Transverse colon (tissue), 4 donors: ENCODE measurements around the gene FAM83D. TPM values are rescaled to one million over a fixed set of nuclear protein-coding genes. Genes with fewer than 3 reads are reported as not detected.

Experiments used
- DNase-seq: peaks from one replicate; pipeline ENCODE4 v3.0.0-alpha.2; 2019
- H3K27ac ChIP-seq, 4 donors: fragments of 200-600 bp; sonication (generic); 2 replicates each; pipeline ENCODE4 v1.5.1; 2016 to 2018; ENCODE audit warnings: inconsistent platforms in 4 of 4
- H3K27me3 ChIP-seq: fragments of 200-600 bp; sonication (generic); 2 replicates; pipeline ENCODE4 v1.5.1; 2017; ENCODE audit warnings: inconsistent platforms
- H3K36me3 ChIP-seq, 4 donors: fragments of 200-600 bp; sonication (generic); 2 replicates each; pipeline ENCODE4 v1.5.1; 2017 to 2019; ENCODE audit warnings: inconsistent platforms in 4 of 4
- H3K4me1 ChIP-seq, 4 donors: fragments of 200-600 bp; sonication (generic); 2 replicates each; pipeline ENCODE4 v1.5.1; 2017 to 2020; ENCODE audit warnings: inconsistent platforms in 4 of 4
- H3K4me3 ChIP-seq, 4 donors: fragments of 200-600 bp; sonication (generic); 1 replicate in 1 of 4; 2 replicates in 3 of 4; pipeline versions ENCODE4 v1.5.1 to v1.6.1; 2017 to 2019; ENCODE audit warnings: inconsistent platforms in 4 of 4
- H3K9me3 ChIP-seq, 2 donors: fragments of 200-600 bp; sonication (generic); 2 replicates each; pipeline ENCODE4 v1.5.1; 2017 to 2019; ENCODE audit warnings: inconsistent platforms in 2 of 2
- CTCF ChIP-seq, 5 experiments: fragments of 200-600 bp in 3 of 5; fragments of 450-650 bp in 2 of 5; sonication (generic) in 3 of 5; IDR thresholded peaks; 1 replicate in 2 of 5; 2 replicates in 3 of 5; pipeline ENCODE4 v1.5.1; 2016 to 2017; ENCODE audit warnings: antibody characterized with exemption in 5 of 5, inconsistent platforms in 3 of 5, mild to moderate bottlenecking in 2 of 5, moderate library complexity in 1 of 5
- EP300 ChIP-seq: sonication (generic); formaldehyde crosslinking; IDR thresholded peaks from one replicate; pipeline ENCODE4 v1.6.1; 2017; ENCODE audit warnings: antibody characterized with exemption, low read depth
- POLR2A ChIP-seq: fragments of 450-650 bp; IDR thresholded peaks from one replicate; pipeline ENCODE4 v1.6.1; 2016; ENCODE audit warnings: antibody characterized with exemption, mild to moderate bottlenecking, moderate library complexity
- POLR2AphosphoS5 ChIP-seq, 3 donors: sonication (generic); formaldehyde crosslinking; IDR thresholded peaks; one replicate each; pipeline ENCODE4 v1.6.1; 2016; ENCODE audit warnings: antibody characterized with exemption in 3 of 3
- WGBS, 2 donors: methylation state at CpG; one replicate each; pipeline ENCODE4 v1.1.5; 2018; ENCODE audit warnings: low coverage in 1 of 2; 5-methylcytosine and 5-hydroxymethylcytosine counted together
- in situ Hi-C, 4 donors: fragments of 200-750 bp; cut with MboI; loops; one replicate each; pipeline versions ENCODE4 v1.15.0 to v1.15.1; 2017; ENCODE audit warnings: low sequenced_read_pairs in 3 of 4, low pct_ligation_motif_present in 1 of 4, low pct_unique_long_range_greater_than_20kb in 1 of 4
- intact Hi-C: fragments of 100-400 bp; cut with DNase I; formaldehyde crosslinking; loops from one replicate; pipeline ENCODE4 v1.15.1; 2023; ENCODE audit warnings: low total_unique reads
- total RNA-seq, 4 donors: library from RNA; depleted of rRNA; stranded (reverse); fragments of >200 nt; gene quantifications; one replicate each; pipeline ENCODE4 v1.1.0, GENCODE V29; 2016

FAM83D gene
- total RNA-seq, 4 donors from 2014 or later: 7.2 to 42.3 (median 19.6) TPM

GRCh38 chr20:38979434-38979833, 53.2 kb downstream of the FAM83D start:
- no peak for DNase-seq
- 89 to 90% methylated on average over 2 of the region's 2 CpGs for WGBS, 2 donors
- Histone ChIP-seq H3K4me1 (peaks cover 0 to 44% (median 12%) of the 10 kb centered on the region in 4 donors), H3K9me3 (no peaks in the 10 kb centered on the region), H3K4me3 (no peak overlapping the region), H3K27ac (peak overlapping the region in 3 of 4 donors; percentile 0 to 18 (median 3)), H3K27me3 (no peaks in the 10 kb centered on the region), H3K36me3 (peaks cover 0 to 5% (median 0%) of the 10 kb centered on the region in 4 donors)
- in situ Hi-C loops (no loop called here), intact Hi-C loops (no loop called here)
- TF ChIP-seq EP300 (no peak), POLR2A (no peak), POLR2AphosphoS5 (IDR thresholded peaks at IDR 0.05) (no peak), CTCF (IDR thresholded peaks at IDR 0.05) (no peak)

- peaks cover 3 to 45% (median 13%) of the 10 kb centered on the region in 4 donors for H3K4me1 ChIP-seq
- peaks cover 0 to 5% (median 0%) of the 10 kb centered on the region in 4 donors for H3K36me3 ChIP-seq
- DNase-seq: no peak
- TF ChIP-seq EP300 (no peak), POLR2A (no peak), POLR2AphosphoS5 (IDR thresholded peaks at IDR 0.05) (no peak), CTCF (IDR thresholded peaks at IDR 0.05) (no peak)
- no peaks in the 10 kb centered on the region for H3K27me3 ChIP-seq
- intact Hi-C loops (no loop called here), in situ Hi-C loops (no loop called here)
- H3K9me3 ChIP-seq: no peaks in the 10 kb centered on the region
- 60 to 87% methylated on average over 1 to 3 of the region's 3 CpGs for whole genome bisulfite sequencing, 2 donors
- H3K27ac ChIP-seq: peak overlapping the region in 3 of 4 donors; percentile 0 to 14 (median 3)
- no peak overlapping the region for H3K4me3 ChIP-seq
Observed at GRCh38 chr20:38979842-38980241, 53.6 kb downstream of the FAM83D start.

GRCh38 chr20:38982291-38982690, 56.1 kb downstream of the FAM83D start:
- Histone ChIP-seq H3K4me1 (peaks cover 16 to 63% (median 34%) of the 10 kb centered on the region in 4 donors), H3K9me3 (no peaks in the 10 kb centered on the region), H3K36me3 (peaks cover 0 to 5% (median 0%) of the 10 kb centered on the region in 4 donors), H3K27me3 (no peaks in the 10 kb centered on the region), H3K4me3 (no peak overlapping the region), H3K27ac (peak overlapping the region; percentile 14 to 62 (median 32))
- 50 to 62% methylated on average over 1 of the region's 1 CpG for WGBS, 2 donors
- no peak for DNase-seq
- intact Hi-C loops: no loop called here
- no peak for TF ChIP-seq CTCF (IDR thresholded peaks at IDR 0.05)
- TF ChIP-seq EP300: no peak
- TF ChIP-seq POLR2AphosphoS5 (IDR thresholded peaks at IDR 0.05): no peak
- no peak for TF ChIP-seq POLR2A
- in situ Hi-C loops: no loop called here

- no peaks in the 10 kb centered on the region for H3K27me3 ChIP-seq
- H3K4me3 ChIP-seq: no peak overlapping the region
- H3K27ac ChIP-seq: peak overlapping the region; percentile 40 to 73 (median 63)
- intact Hi-C loops (no loop called here), in situ Hi-C loops (no loop called here)
- H3K4me1 ChIP-seq: peaks cover 19 to 62% (median 34%) of the 10 kb centered on the region in 4 donors
- no peak for TF ChIP-seq POLR2AphosphoS5 (IDR thresholded peaks at IDR 0.05)
- TF ChIP-seq POLR2A: no peak
- no peak for TF ChIP-seq EP300
- TF ChIP-seq CTCF (IDR thresholded peaks at IDR 0.05): no peak
- H3K9me3 ChIP-seq: no peaks in the 10 kb centered on the region
- H3K36me3 ChIP-seq: no peaks in the 10 kb centered on the region
- DNase-seq: no peak
- WGBS, 2 donors: 68% methylated on average over 4 of the region's 4 CpGs
Observed at GRCh38 chr20:38985060-38985459, 58.8 kb downstream of the FAM83D start.
